Measurements from ENCODE around the gene MACROD2.

DNA sequence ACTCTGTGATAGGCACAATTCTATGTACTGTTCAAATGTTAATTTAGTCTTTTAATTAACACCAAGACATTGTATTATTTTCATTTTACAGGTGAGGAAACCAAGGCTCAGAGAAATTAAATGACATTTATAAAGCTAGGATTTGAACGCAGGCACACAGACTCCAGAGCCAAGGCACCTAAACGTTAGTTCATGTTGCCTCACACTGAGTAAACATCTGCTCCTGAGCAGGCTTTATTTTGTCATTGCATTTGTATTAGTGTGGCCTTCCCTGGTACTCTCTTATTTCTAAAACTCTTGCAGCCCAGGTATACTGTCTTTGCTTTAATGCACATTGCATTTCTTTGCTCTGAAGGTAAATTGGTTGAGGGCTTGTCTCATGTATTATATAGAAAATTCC, 605.2 kb downstream of the MACROD2 start:
- TF ChIP-seq, protein P1, sequence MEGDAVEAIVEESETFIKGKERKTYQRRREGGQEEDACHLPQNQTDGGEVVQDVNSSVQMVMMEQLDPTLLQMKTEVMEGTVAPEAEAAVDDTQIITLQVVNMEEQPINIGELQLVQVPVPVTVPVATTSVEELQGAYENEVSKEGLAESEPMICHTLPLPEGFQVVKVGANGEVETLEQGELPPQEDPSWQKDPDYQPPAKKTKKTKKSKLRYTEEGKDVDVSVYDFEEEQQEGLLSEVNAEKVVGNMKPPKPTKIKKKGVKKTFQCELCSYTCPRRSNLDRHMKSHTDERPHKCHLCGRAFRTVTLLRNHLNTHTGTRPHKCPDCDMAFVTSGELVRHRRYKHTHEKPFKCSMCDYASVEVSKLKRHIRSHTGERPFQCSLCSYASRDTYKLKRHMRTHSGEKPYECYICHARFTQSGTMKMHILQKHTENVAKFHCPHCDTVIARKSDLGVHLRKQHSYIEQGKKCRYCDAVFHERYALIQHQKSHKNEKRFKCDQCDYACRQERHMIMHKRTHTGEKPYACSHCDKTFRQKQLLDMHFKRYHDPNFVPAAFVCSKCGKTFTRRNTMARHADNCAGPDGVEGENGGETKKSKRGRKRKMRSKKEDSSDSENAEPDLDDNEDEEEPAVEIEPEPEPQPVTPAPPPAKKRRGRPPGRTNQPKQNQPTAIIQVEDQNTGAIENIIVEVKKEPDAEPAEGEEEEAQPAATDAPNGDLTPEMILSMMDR (conservative IDR thresholded peaks at IDR 0.05; ENCODE audit: low read depth, low read length): no peak
- TF ChIP-seq EZH2 (IDR thresholded peaks at IDR 0.05; ENCODE audit: borderline replicate concordance, low read depth, low read length, poor library complexity, severe bottlenecking): no peak
